HEK293T (cell line): ENCODE results near the gene SORBS1.

Experiments used
- CTCF ChIA-PET: fragments of 350-600 bp; formaldehyde crosslinking; extraction: SDS; loops from one replicate; lab custom pipeline; 2021; ENCODE audit warnings: antibody characterized with exemption, inconsistent platforms; lab: Yijun Ruan, JAX
- POLR2A ChIA-PET: fragments of 350-600 bp; formaldehyde crosslinking; extraction: SDS; loops from one replicate; lab custom pipeline; 2020; ENCODE audit warnings: antibody characterized with exemption, inconsistent platforms; lab: Yijun Ruan, JAX
- DNase-seq: peaks from one replicate; pipeline ENCODE4 v3.0.0; 2012; ENCODE audit warnings: mixed read lengths; ENCODE audit errors: extremely low spot score
- ARNT ChIP-seq: fragments of 450-650 bp; IDR thresholded peaks from 2 replicates; pipeline ENCODE4 v1.6.1; 2017; ENCODE audit warnings: mild to moderate bottlenecking
- BHLHE40 ChIP-seq: fragments of 450-650 bp; IDR thresholded peaks from 2 replicates; pipeline ENCODE4 v1.6.1; 2016; ENCODE audit warnings: mild to moderate bottlenecking, moderate library complexity, borderline replicate concordance
- CTBP1 ChIP-seq: fragments of 450-650 bp; IDR thresholded peaks from 2 replicates; pipeline ENCODE4 v1.6.1; 2016; ENCODE audit warnings: borderline replicate concordance
- ELF4 ChIP-seq: fragments of 450-650 bp; IDR thresholded peaks from 2 replicates; pipeline ENCODE4 v1.6.1; 2017; ENCODE audit warnings: antibody characterized with exemption
- FOXA1 ChIP-seq: fragments of 450-650 bp; IDR thresholded peaks from 2 replicates; pipeline ENCODE4 v1.6.1; 2016; ENCODE audit warnings: mild to moderate bottlenecking
- FOXK2 ChIP-seq: fragments of 450-650 bp; IDR thresholded peaks from 2 replicates; pipeline ENCODE4 v1.6.1; 2016; ENCODE audit warnings: mild to moderate bottlenecking
- FOXM1 ChIP-seq: fragments of 450-650 bp; IDR thresholded peaks from 2 replicates; pipeline ENCODE4 v1.6.1; 2017; ENCODE audit warnings: mild to moderate bottlenecking, borderline replicate concordance
- HDGF ChIP-seq: fragments of 450-650 bp; IDR thresholded peaks from 2 replicates; pipeline ENCODE4 v1.6.1; 2017; ENCODE audit warnings: antibody characterized with exemption, borderline replicate concordance
- L3MBTL2 ChIP-seq: fragments of 450-650 bp; conservative IDR thresholded peaks from 2 replicates; pipeline ENCODE4 v1.6.1; 2016; ENCODE audit warnings: mild to moderate bottlenecking
- LEF1 ChIP-seq: fragments of 450-650 bp; IDR thresholded peaks from 2 replicates; pipeline ENCODE4 v1.6.1; 2017; ENCODE audit warnings: mild to moderate bottlenecking, borderline replicate concordance
- NFRKB ChIP-seq: fragments of 450-650 bp; IDR thresholded peaks from 2 replicates; pipeline ENCODE4 v1.6.1; 2016; ENCODE audit warnings: mild to moderate bottlenecking, moderate library complexity
- PKNOX1 ChIP-seq: fragments of 450-650 bp; IDR thresholded peaks from 2 replicates; pipeline ENCODE4 v1.6.1; 2016
- SP1 ChIP-seq: fragments of 450-650 bp; IDR thresholded peaks from 2 replicates; pipeline ENCODE4 v1.6.1; 2017
- SUZ12 ChIP-seq: fragments of 450-650 bp; IDR thresholded peaks from 2 replicates; pipeline ENCODE4 v1.6.1; 2016; ENCODE audit warnings: mild to moderate bottlenecking
- TARDBP ChIP-seq: fragments of 450-650 bp; IDR thresholded peaks from 2 replicates; pipeline ENCODE4 v1.6.1; 2016
- ZNF384 ChIP-seq: fragments of 450-650 bp; IDR thresholded peaks from 2 replicates; pipeline ENCODE4 v1.6.1; 2016

Gene SORBS1

GRCh38 chr10:95426482-95426881, 134.7 kb downstream of the SORBS1 start:
- POLR2A ChIA-PET: no interaction called here
- CTCF ChIA-PET: interaction anchor here (0.7 to 1.5 kb wide), 4 partner anchors 9 to 293 kb away, joined by 3 to 6 read pairs (median 4); no protein-coding TSS in a partner anchor
- DNase-seq: no peak
- TF ChIP-seq FOXM1: no peak
- no peak for TF ChIP-seq L3MBTL2
- TF ChIP-seq ELF4: no peak
- TF ChIP-seq HDGF: no peak
- no peak for TF ChIP-seq CTBP1

- TF ChIP-seq NFRKB (no peak), LEF1 (no peak), FOXM1 (no peak), CTBP1 (no peak), ELF4 (no peak)
- no peak for DNase-seq
- ChIA-PET POLR2A (no interaction called here), CTCF (interaction anchor here (0.7 to 1.5 kb wide), 4 partner anchors 10 to 293 kb away, joined by 3 to 6 read pairs (median 4); no protein-coding TSS in a partner anchor)
Observed at GRCh38 chr10:95425592-95426465, 135.3 kb downstream of the SORBS1 start.

GRCh38 chr10:95423164-95424005, 137.8 kb downstream of the SORBS1 start:
- TF ChIP-seq CTBP1: no peak
- no peak for TF ChIP-seq ARNT
- no peak for TF ChIP-seq FOXK2
- TF ChIP-seq PKNOX1: no peak
- TF ChIP-seq FOXM1: no peak
- TF ChIP-seq ZNF384: no peak
- no peak for TF ChIP-seq BHLHE40
- TF ChIP-seq HDGF: no peak
- TF ChIP-seq NFRKB: no peak
- TF ChIP-seq SUZ12: no peak
- TF ChIP-seq L3MBTL2: no peak
- TF ChIP-seq LEF1: no peak
- no peak for TF ChIP-seq ELF4
- no peak for TF ChIP-seq SP1
- TF ChIP-seq TARDBP: no peak
- no peak for TF ChIP-seq FOXA1
- DNase-seq: no peak
- POLR2A ChIA-PET: no interaction called here
- CTCF ChIA-PET: no interaction called here

GRCh38 chr10:95422233-95422632, 138.9 kb downstream of the SORBS1 start:
- POLR2A ChIA-PET: no interaction called here
- no peak for DNase-seq
- TF ChIP-seq HDGF (no peak), PKNOX1 (no peak), LEF1 (no peak), SP1 (no peak), L3MBTL2 (no peak), ARNT (no peak)
- CTCF ChIA-PET: no interaction called here

GRCh38 chr10:95421782-95422181, 139.4 kb downstream of the SORBS1 start:
- ChIA-PET POLR2A (no interaction called here), CTCF (no interaction called here)
- DNase-seq: no peak
- TF ChIP-seq L3MBTL2: no peak
- TF ChIP-seq NFRKB: no peak
- no peak for TF ChIP-seq SUZ12
- TF ChIP-seq FOXM1: no peak
- TF ChIP-seq ZNF384: no peak
- TF ChIP-seq PKNOX1: no peak
- TF ChIP-seq BHLHE40: no peak
- no peak for TF ChIP-seq LEF1
- no peak for TF ChIP-seq HDGF
- TF ChIP-seq ELF4: no peak
- no peak for TF ChIP-seq FOXK2
- no peak for TF ChIP-seq CTBP1
- no peak for TF ChIP-seq ARNT
- TF ChIP-seq FOXA1: no peak
- no peak for TF ChIP-seq SP1

GRCh38 chr10:95419399-95419798, 141.8 kb downstream of the SORBS1 start:
- CTCF ChIA-PET: interaction anchor here (0.6 kb wide), 1 partner anchor 176 kb away, joined by 3 read pairs; no protein-coding TSS in a partner anchor
- DNase-seq: no peak
- no peak for TF ChIP-seq FOXA1
- POLR2A ChIA-PET: no interaction called here
